ENCODE data around the gene MOSPD3. TPM values are rescaled to one million over a fixed set of nuclear protein-coding genes. Genes with fewer than 3 reads are reported as not detected.

Gene MOSPD3
- polyA plus RNA-seq, 1 donor from 2014 or later, result 27.9 TPM

DNA sequence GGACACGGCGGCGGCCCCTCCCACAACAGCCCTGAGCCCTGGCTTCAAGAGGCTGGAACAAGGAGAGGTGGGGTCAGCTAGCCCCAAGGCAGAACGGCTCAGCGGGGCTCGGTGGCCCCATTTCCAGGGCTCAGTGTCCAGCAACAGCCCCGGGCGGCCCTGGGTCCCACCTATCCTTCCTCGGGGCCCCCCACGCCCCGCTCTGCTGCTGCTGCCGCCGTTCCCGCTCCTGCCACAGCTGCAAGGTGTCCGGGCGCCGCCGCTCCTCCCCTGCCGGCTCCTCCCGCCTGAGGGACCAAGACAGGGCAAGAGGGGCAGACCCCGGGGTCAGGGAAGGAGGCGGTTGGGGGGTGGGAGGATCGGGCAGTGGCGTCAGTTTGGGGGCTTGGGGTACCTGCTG lies 35.2 kb upstream of the MOSPD3 start:
- Histone ChIP-seq H3K9me3 (ENCODE audit: low read length) (no peaks in the 10 kb centered on the region), H3K27ac (ENCODE audit: low read length) (no peak overlapping the region), H3K9ac (ENCODE audit: low read length) (no peak overlapping the region), H2AFZ (ENCODE audit: low read depth, low read length) (no peak overlapping the region), H3K4me3 (ENCODE audit: low read length) (no peak overlapping the region), H3K4me2 (ENCODE audit: low read length) (no peak overlapping the region), H3K27me3 (ENCODE audit: insufficient read depth, low read depth, low read length) (no peaks in the 10 kb centered on the region), H3K79me2 (replicated peaks; ENCODE audit: insufficient read depth, low read length) (no peaks in the 10 kb centered on the region), H3F3A (ENCODE audit: insufficient read depth, low read length, poor library complexity, severe bottlenecking) (no peaks in the 10 kb centered on the region), H3K9me2 (ENCODE audit: insufficient read depth, low read length) (no peaks in the 10 kb centered on the region), H3K36me3 (ENCODE audit: insufficient read depth, low read length) (no peaks in the 10 kb centered on the region), H4K20me1 (ENCODE audit: insufficient read depth) (no peaks in the 10 kb centered on the region)
- TF ChIP-seq, protein P1, sequence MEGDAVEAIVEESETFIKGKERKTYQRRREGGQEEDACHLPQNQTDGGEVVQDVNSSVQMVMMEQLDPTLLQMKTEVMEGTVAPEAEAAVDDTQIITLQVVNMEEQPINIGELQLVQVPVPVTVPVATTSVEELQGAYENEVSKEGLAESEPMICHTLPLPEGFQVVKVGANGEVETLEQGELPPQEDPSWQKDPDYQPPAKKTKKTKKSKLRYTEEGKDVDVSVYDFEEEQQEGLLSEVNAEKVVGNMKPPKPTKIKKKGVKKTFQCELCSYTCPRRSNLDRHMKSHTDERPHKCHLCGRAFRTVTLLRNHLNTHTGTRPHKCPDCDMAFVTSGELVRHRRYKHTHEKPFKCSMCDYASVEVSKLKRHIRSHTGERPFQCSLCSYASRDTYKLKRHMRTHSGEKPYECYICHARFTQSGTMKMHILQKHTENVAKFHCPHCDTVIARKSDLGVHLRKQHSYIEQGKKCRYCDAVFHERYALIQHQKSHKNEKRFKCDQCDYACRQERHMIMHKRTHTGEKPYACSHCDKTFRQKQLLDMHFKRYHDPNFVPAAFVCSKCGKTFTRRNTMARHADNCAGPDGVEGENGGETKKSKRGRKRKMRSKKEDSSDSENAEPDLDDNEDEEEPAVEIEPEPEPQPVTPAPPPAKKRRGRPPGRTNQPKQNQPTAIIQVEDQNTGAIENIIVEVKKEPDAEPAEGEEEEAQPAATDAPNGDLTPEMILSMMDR (IDR thresholded peaks at IDR 0.05; ENCODE audit: poor library complexity, severe bottlenecking), result no peak
- no peak for TF ChIP-seq MXI1 (conservative IDR thresholded peaks at IDR 0.05; ENCODE audit: poor library complexity, severe bottlenecking)
- TF ChIP-seq TAF1 (IDR thresholded peaks at IDR 0.05; ENCODE audit: low read depth), result no peak

DNA sequence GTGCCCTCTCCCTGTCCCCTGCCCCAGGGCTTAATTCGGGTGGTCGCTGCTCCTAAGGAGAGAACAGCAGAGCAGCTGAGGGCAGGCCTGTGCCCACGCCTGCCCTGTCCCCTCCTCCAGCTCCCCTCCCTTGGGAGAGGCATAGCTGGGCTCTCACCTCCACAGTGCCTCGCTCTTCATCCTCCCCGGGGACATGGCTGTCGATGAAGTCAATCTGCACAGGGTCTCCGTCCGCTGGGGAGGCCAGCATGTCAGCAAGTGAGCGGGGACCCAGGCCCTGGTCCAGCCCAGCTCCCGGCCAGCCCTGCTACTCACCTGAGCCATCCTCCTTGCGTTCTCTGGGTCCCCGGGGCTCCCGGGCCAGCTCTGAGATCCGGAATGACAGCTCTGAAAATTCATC lies 34.8 kb upstream of the MOSPD3 start:
- TF ChIP-seq, protein P1 (IDR thresholded peaks at IDR 0.05; ENCODE audit: poor library complexity, severe bottlenecking), result no peak
- TF ChIP-seq RAD21 (conservative IDR thresholded peaks at IDR 0.05) (no peak), MXI1 (conservative IDR thresholded peaks at IDR 0.05; ENCODE audit: poor library complexity, severe bottlenecking) (no peak), SMC3 (conservative IDR thresholded peaks at IDR 0.05; ENCODE audit: poor library complexity) (no peak), TAF1 (IDR thresholded peaks at IDR 0.05; ENCODE audit: low read depth) (no peak), EZH2 (IDR thresholded peaks at IDR 0.05; ENCODE audit: borderline replicate concordance, insufficient read depth, low read length, poor library complexity, severe bottlenecking) (no peak), EP300 (conservative IDR thresholded peaks at IDR 0.05; ENCODE audit: poor library complexity, severe bottlenecking) (no peak), POLR2AphosphoS5 (IDR thresholded peaks at IDR 0.05) (no peak)
- TF ChIP-seq, protein P2, sequence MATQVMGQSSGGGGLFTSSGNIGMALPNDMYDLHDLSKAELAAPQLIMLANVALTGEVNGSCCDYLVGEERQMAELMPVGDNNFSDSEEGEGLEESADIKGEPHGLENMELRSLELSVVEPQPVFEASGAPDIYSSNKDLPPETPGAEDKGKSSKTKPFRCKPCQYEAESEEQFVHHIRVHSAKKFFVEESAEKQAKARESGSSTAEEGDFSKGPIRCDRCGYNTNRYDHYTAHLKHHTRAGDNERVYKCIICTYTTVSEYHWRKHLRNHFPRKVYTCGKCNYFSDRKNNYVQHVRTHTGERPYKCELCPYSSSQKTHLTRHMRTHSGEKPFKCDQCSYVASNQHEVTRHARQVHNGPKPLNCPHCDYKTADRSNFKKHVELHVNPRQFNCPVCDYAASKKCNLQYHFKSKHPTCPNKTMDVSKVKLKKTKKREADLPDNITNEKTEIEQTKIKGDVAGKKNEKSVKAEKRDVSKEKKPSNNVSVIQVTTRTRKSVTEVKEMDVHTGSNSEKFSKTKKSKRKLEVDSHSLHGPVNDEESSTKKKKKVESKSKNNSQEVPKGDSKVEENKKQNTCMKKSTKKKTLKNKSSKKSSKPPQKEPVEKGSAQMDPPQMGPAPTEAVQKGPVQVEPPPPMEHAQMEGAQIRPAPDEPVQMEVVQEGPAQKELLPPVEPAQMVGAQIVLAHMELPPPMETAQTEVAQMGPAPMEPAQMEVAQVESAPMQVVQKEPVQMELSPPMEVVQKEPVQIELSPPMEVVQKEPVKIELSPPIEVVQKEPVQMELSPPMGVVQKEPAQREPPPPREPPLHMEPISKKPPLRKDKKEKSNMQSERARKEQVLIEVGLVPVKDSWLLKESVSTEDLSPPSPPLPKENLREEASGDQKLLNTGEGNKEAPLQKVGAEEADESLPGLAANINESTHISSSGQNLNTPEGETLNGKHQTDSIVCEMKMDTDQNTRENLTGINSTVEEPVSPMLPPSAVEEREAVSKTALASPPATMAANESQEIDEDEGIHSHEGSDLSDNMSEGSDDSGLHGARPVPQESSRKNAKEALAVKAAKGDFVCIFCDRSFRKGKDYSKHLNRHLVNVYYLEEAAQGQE (IDR thresholded peaks at IDR 0.05; ENCODE audit: borderline replicate concordance), result no peak
- Histone ChIP-seq H3K79me2 (replicated peaks; ENCODE audit: insufficient read depth, low read length) (no peaks in the 10 kb centered on the region), H3K36me3 (ENCODE audit: insufficient read depth, low read length) (no peaks in the 10 kb centered on the region), H3K9ac (ENCODE audit: low read length) (no peak overlapping the region), H3K9me3 (ENCODE audit: low read length) (no peaks in the 10 kb centered on the region), H2AFZ (ENCODE audit: low read depth, low read length) (no peak overlapping the region), H3K27me3 (ENCODE audit: insufficient read depth, low read depth, low read length) (no peaks in the 10 kb centered on the region), H4K20me1 (ENCODE audit: insufficient read depth) (no peaks in the 10 kb centered on the region), H3K4me3 (ENCODE audit: low read length) (no peak overlapping the region), H3F3A (ENCODE audit: insufficient read depth, low read length, poor library complexity, severe bottlenecking) (no peaks in the 10 kb centered on the region), H3K27ac (ENCODE audit: low read length) (no peak overlapping the region), H3K4me2 (ENCODE audit: low read length) (no peak overlapping the region), H3K9me2 (ENCODE audit: insufficient read depth, low read length) (no peaks in the 10 kb centered on the region)
